Keratinocyte (primary cell): ENCODE results near the gene DMD. TPM values are rescaled to one million over a fixed set of nuclear protein-coding genes. Genes with fewer than 3 reads are reported as not detected.

Experiments used
- DNase-seq: peaks from one replicate; pipeline ENCODE4 v3.0.0-alpha.2; 2011; ENCODE audit warnings: low read depth, missing footprints, low spot score
- FAIRE-seq: peaks from 2 replicates; lab custom pipeline; 2011; peaks lifted over from hg19 to GRCh38; lab: Jason Lieb, UNC
- H2AFZ ChIP-seq: 2 replicates; pipeline ENCODE4 v1.6.0; 2012; ENCODE audit warnings: low read length, control low read depth, inconsistent platforms; ENCODE audit not compliant: control insufficient read depth
- H3K27ac ChIP-seq: 2 replicates; pipeline ENCODE4 v1.5.1; 2011; ENCODE audit warnings: low read length; ENCODE audit not compliant: control insufficient read depth, insufficient read depth
- H3K27me3 ChIP-seq: 3 replicates; pipeline ENCODE4 v1.6.0; 2011; ENCODE audit warnings: low read length; ENCODE audit not compliant: control insufficient read depth, insufficient read depth; ENCODE audit errors: extremely low read depth
- H3K36me3 ChIP-seq, 2 experiments: 2 replicates in 1 of 2; 3 replicates in 1 of 2; pipeline ENCODE4 v1.5.1; 2011; ENCODE audit warnings: low read length in 2 of 2, mild to moderate bottlenecking in 1 of 2; ENCODE audit not compliant: control insufficient read depth in 2 of 2, insufficient read depth in 2 of 2; ENCODE audit errors: extremely low read depth in 1 of 2
- H3K4me1 ChIP-seq: 3 replicates; pipeline ENCODE4 v1.5.1; 2011; ENCODE audit warnings: low read length; ENCODE audit not compliant: control insufficient read depth, insufficient read depth; ENCODE audit errors: extremely low read depth
- H3K4me2 ChIP-seq: 3 replicates; pipeline ENCODE4 v1.6.0; 2011; ENCODE audit warnings: low read depth, low read length; ENCODE audit not compliant: control insufficient read depth, insufficient read depth; ENCODE audit errors: extremely low read depth
- H3K4me3 ChIP-seq, 3 experiments: fragments of 200-600 bp in 1 of 3; sonication (generic) in 1 of 3; 2 replicates in 2 of 3; 3 replicates in 1 of 3; pipeline ENCODE4 v1.5.1; 2011 to 2016; ENCODE audit warnings: low read length in 3 of 3, mild to moderate bottlenecking in 3 of 3, control low read depth in 2 of 3, inconsistent platforms in 1 of 3, low read depth in 1 of 3, mixed read lengths in 1 of 3, mixed run types in 1 of 3, moderate library complexity in 1 of 3; ENCODE audit not compliant: control insufficient read depth in 2 of 3, insufficient read depth in 2 of 3; ENCODE audit errors: extremely low read depth in 1 of 3
- H3K79me2 ChIP-seq: 2 replicates; pipeline ENCODE4 v1.6.0; 2012; ENCODE audit warnings: low read length; ENCODE audit not compliant: control insufficient read depth, insufficient read depth
- H3K9ac ChIP-seq: 3 replicates; pipeline ENCODE4 v1.6.0; 2011; ENCODE audit warnings: low read length; ENCODE audit not compliant: control insufficient read depth, insufficient read depth; ENCODE audit errors: extremely low read depth
- H3K9me1 ChIP-seq: 3 replicates; pipeline ENCODE4 v1.6.0; 2011; ENCODE audit warnings: low read length; ENCODE audit not compliant: control insufficient read depth, insufficient read depth; ENCODE audit errors: extremely low read depth
- H3K9me3 ChIP-seq: 2 replicates; pipeline ENCODE4 v1.5.1; 2012; ENCODE audit warnings: low read depth, low read length; ENCODE audit not compliant: control insufficient read depth
- H4K20me1 ChIP-seq: 3 replicates; pipeline ENCODE4 v1.6.0; 2011; ENCODE audit warnings: low read length; ENCODE audit not compliant: control insufficient read depth, insufficient read depth; ENCODE audit errors: extremely low read depth
- EZH2 ChIP-seq: IDR thresholded peaks from one replicate; pipeline ENCODE4 v1.6.1; 2012; ENCODE audit warnings: inconsistent platforms, mild to moderate bottlenecking, low read length, moderate library complexity
- dilution Hi-C: fragments of 300-500 bp; cut with MboI; formaldehyde crosslinking; loops from one replicate; pipeline ENCODE4 v1.7.0; 2020; ENCODE audit warnings: low sequenced_read_pairs; ENCODE audit not compliant: extremely low pct_ligation_motif_present
- polyA plus RNA-seq, 5 experiments: library from polyadenylated mRNA; depleted of rRNA in 3 of 5; stranded (reverse) in 3 of 5; stranded (forward) in 1 of 5; unstranded in 1 of 5; fragments of >200 nt; gene quantifications; 1 replicate in 1 of 5; 2 replicates in 3 of 5; 3 replicates in 1 of 5; pipeline versions ENCODE4 v1.2.1 to v1.2.3, GENCODE V29; 2011 to 2012; ENCODE audit warnings: missing spikeins in 2 of 5, low read depth in 1 of 5, low replicate concordance in 1 of 5
- TF ChIP-seq, protein P1 (sequence below), 3 experiments: IDR thresholded peaks in 1 of 3; conservative IDR thresholded peaks in 1 of 3; optimal IDR thresholded peaks in 1 of 3; 2 replicates in 2 of 3; 3 replicates in 1 of 3; pipeline versions ENCODE3 to v1.5.1; 2011; ENCODE audit warnings: low read length in 3 of 3, mild to moderate bottlenecking in 3 of 3, moderate library complexity in 2 of 3, control low read depth in 1 of 3, inconsistent platforms in 1 of 3; ENCODE audit not compliant: insufficient read depth in 2 of 3; ENCODE audit errors: extremely low read depth in 1 of 3

The DMD gene
- polyA plus RNA-seq, 1 donor (not counting 4 experiments of a cell fraction or from before 2014, with no cell fraction given), result 8.9 TPM

DNA sequence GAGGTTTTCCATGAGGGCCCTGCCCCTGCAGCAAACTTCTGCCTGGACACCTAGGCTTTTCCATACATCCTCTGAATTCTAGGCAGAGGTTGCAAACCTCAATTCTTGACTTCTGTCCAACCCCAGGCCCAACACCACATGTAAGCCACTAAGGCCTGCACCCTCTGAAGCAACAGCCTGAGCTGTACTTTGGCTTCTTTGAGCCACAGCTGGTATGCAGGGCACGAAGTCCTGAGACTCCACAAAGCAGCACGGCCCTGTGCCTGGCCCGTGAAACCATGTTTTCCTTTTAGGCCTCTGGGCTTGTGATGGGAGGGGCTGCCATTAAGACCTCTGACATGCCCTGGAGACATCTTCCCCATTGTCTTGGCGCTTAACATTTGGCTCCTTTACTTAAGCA, 1411.1 kb downstream of the DMD start:
- no peak for FAIRE-seq
- Histone ChIP-seq H3K36me3 (no peaks in the 10 kb centered on the region), H3K4me3 (no peak overlapping the region), H3K9ac (no peak overlapping the region), H3K27me3 (no peaks in the 10 kb centered on the region), H2AFZ (no peak overlapping the region), H3K9me3 (no peaks in the 10 kb centered on the region), H4K20me1 (no peaks in the 10 kb centered on the region), H3K4me2 (no peak overlapping the region), H3K27ac (no peak overlapping the region), H3K79me2 (no peaks in the 10 kb centered on the region), H3K9me1 (no peaks in the 10 kb centered on the region), H3K4me1 (no peaks in the 10 kb centered on the region)
- dilution Hi-C loops, result no loop called here
- no peak for DNase-seq
- TF ChIP-seq EZH2, result no peak
- TF ChIP-seq, protein P1, sequence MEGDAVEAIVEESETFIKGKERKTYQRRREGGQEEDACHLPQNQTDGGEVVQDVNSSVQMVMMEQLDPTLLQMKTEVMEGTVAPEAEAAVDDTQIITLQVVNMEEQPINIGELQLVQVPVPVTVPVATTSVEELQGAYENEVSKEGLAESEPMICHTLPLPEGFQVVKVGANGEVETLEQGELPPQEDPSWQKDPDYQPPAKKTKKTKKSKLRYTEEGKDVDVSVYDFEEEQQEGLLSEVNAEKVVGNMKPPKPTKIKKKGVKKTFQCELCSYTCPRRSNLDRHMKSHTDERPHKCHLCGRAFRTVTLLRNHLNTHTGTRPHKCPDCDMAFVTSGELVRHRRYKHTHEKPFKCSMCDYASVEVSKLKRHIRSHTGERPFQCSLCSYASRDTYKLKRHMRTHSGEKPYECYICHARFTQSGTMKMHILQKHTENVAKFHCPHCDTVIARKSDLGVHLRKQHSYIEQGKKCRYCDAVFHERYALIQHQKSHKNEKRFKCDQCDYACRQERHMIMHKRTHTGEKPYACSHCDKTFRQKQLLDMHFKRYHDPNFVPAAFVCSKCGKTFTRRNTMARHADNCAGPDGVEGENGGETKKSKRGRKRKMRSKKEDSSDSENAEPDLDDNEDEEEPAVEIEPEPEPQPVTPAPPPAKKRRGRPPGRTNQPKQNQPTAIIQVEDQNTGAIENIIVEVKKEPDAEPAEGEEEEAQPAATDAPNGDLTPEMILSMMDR (optimal IDR thresholded peaks at IDR 0.05 in 1 of 3, IDR thresholded peaks at IDR 0.05 in 1 of 3, conservative IDR thresholded peaks at IDR 0.05 in 1 of 3; ENCODE audit: extremely low read depth in 1 of 3, insufficient read depth in 2 of 3, low read length in 3 of 3), result no peak

DNA sequence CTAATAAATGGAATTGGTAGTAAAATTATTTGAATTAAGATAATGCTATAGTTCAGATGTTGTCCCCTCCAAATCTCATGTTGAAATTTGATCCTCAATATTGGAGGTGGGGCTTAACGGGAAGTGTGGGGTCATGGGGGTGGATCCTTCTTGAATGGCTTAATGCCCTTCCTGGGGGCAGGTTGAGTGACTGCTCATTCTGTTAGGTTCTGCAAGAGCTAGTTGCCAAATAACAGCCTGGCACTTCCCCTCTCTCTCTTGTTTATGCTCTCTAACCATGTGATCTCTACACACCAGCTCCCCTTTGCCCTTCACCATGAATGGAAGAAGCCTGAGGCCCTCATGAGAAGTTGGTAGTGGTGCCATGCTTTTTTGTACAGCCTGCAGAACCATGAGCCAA, 1414.7 kb downstream of the DMD start:
- Histone ChIP-seq H2AFZ (no peak overlapping the region), H3K9me3 (peaks cover 3% of the 10 kb centered on the region), H3K4me2 (no peak overlapping the region), H3K4me3 (no peak overlapping the region), H4K20me1 (no peaks in the 10 kb centered on the region), H3K9me1 (no peaks in the 10 kb centered on the region), H3K36me3 (no peaks in the 10 kb centered on the region), H3K9ac (no peak overlapping the region), H3K79me2 (no peaks in the 10 kb centered on the region), H3K27ac (no peak overlapping the region), H3K27me3 (no peaks in the 10 kb centered on the region), H3K4me1 (no peaks in the 10 kb centered on the region)
- FAIRE-seq (no peak), DNase-seq (no peak)
- TF ChIP-seq EZH2, result no peak
- TF ChIP-seq, protein P1 (optimal IDR thresholded peaks at IDR 0.05 in 1 of 3, IDR thresholded peaks at IDR 0.05 in 1 of 3, conservative IDR thresholded peaks at IDR 0.05 in 1 of 3; ENCODE audit: extremely low read depth in 1 of 3, insufficient read depth in 2 of 3, low read length in 3 of 3), result no peak
- dilution Hi-C loops, result no loop called here
